HepG2 (cell line): ENCODE data around the gene FDXR. TPM values are rescaled to one million over a fixed set of nuclear protein-coding genes. Genes with fewer than 3 reads are reported as not detected.

Source experiments
- FOXA1 ChIP-seq, 2 experiments: fragments of 450-650 bp in 1 of 2; sonication (generic) in 1 of 2; formaldehyde crosslinking in 1 of 2; IDR thresholded peaks; 2 replicates each; pipeline versions ENCODE4 v1.4.0 to v1.6.1; 2016 to 2020; ENCODE audit warnings: missing genetic modification reagents in 1 of 2
- FOXK2 ChIP-seq: fragments of 450-650 bp; IDR thresholded peaks from 2 replicates; pipeline ENCODE4 v1.6.1; 2016
- HBP1 ChIP-seq: IDR thresholded peaks from 2 replicates; pipeline ENCODE4 v1.6.1; 2016; ENCODE audit warnings: low read depth, control low read depth
- HIVEP1 ChIP-seq: sonication (generic); formaldehyde crosslinking; IDR thresholded peaks from 2 replicates; pipeline ENCODE4 v1.4.0; 2020; ENCODE audit warnings: mild to moderate bottlenecking, missing genetic modification reagents
- MTERF4 ChIP-seq: sonication (generic); formaldehyde crosslinking; IDR thresholded peaks from 2 replicates; pipeline ENCODE4 v1.8.0; 2023; ENCODE audit warnings: mild to moderate bottlenecking, missing genetic modification reagents
- NCOA2 ChIP-seq: sonication (generic); formaldehyde crosslinking; IDR thresholded peaks from 2 replicates; pipeline ENCODE4 v1.8.0; 2022; ENCODE audit warnings: inconsistent platforms
- PCBP2 ChIP-seq: fragments of 200-400 bp; formaldehyde crosslinking; optimal IDR thresholded peaks from 2 replicates; pipeline ENCODE3; 2018; ENCODE audit warnings: low read length, low read depth; ENCODE audit not compliant: poor library complexity, severe bottlenecking
- SKI ChIP-seq: fragments of 450-650 bp; IDR thresholded peaks from one replicate; pipeline ENCODE4 v1.6.1; 2018; ENCODE audit warnings: mild to moderate bottlenecking; ENCODE audit not compliant: partially characterized antibody
- SMYD3 ChIP-seq: sonication (generic); formaldehyde crosslinking; IDR thresholded peaks from 2 replicates; pipeline ENCODE4 v1.8.1; 2023; ENCODE audit warnings: mild to moderate bottlenecking, missing genetic modification reagents
- SNAPC5 ChIP-seq: sonication (generic); formaldehyde crosslinking; IDR thresholded peaks from 2 replicates; pipeline ENCODE4 v1.8.1; 2023; ENCODE audit warnings: mild to moderate bottlenecking, missing genetic modification reagents, borderline replicate concordance
- SRF ChIP-seq: IDR thresholded peaks from 2 replicates; pipeline ENCODE4 v1.6.1; 2011; ENCODE audit warnings: mild to moderate bottlenecking, low read depth, low read length, moderate library complexity
- SUZ12 ChIP-seq: fragments of 150-350 bp; IDR thresholded peaks from 2 replicates; pipeline ENCODE4 v1.6.1; 2014; ENCODE audit warnings: low read depth, low read length
- TEAD3 ChIP-seq: optimal IDR thresholded peaks from 2 replicates; pipeline ENCODE3; 2016; ENCODE audit warnings: borderline replicate concordance
- ZFY ChIP-seq: sonication (generic); formaldehyde crosslinking; IDR thresholded peaks from 2 replicates; pipeline ENCODE4 v1.4.0; 2020; ENCODE audit warnings: missing genetic modification reagents
- ZNF17 ChIP-seq: sonication (generic); formaldehyde crosslinking; IDR thresholded peaks from 2 replicates; pipeline ENCODE4 v1.5.0; 2020; ENCODE audit warnings: mild to moderate bottlenecking, missing genetic modification reagents
- ZNF33B ChIP-seq: sonication (generic); formaldehyde crosslinking; IDR thresholded peaks from 2 replicates; pipeline ENCODE4 v1.5.1; 2020; ENCODE audit warnings: mild to moderate bottlenecking, missing genetic modification reagents
- ZNF383 ChIP-seq: sonication (generic); formaldehyde crosslinking; IDR thresholded peaks from 2 replicates; pipeline ENCODE4 v1.4.0; 2020; ENCODE audit warnings: missing genetic modification reagents, mild to moderate bottlenecking, borderline replicate concordance
- ZNF547 ChIP-seq: sonication (generic); formaldehyde crosslinking; IDR thresholded peaks from 2 replicates; pipeline ENCODE4 v1.5.1; 2020; ENCODE audit warnings: mild to moderate bottlenecking, missing genetic modification reagents
- ZNF644 ChIP-seq: IDR thresholded peaks from 2 replicates; pipeline ENCODE4 v1.6.1; 2016; ENCODE audit warnings: low read depth
- ZNF691 ChIP-seq: sonication (generic); formaldehyde crosslinking; IDR thresholded peaks from 2 replicates; pipeline ENCODE4 v1.4.0; 2020; ENCODE audit warnings: missing genetic modification reagents, low read depth, mild to moderate bottlenecking, borderline replicate concordance
- ZNF737 ChIP-seq: sonication (generic); formaldehyde crosslinking; IDR thresholded peaks from 2 replicates; pipeline ENCODE4 v1.5.0; 2020; ENCODE audit warnings: missing genetic modification reagents, mild to moderate bottlenecking, borderline replicate concordance
- ZNF839 ChIP-seq: sonication (generic); formaldehyde crosslinking; IDR thresholded peaks from 2 replicates; pipeline ENCODE4 v1.4.0; 2020; ENCODE audit warnings: missing genetic modification reagents, mild to moderate bottlenecking, borderline replicate concordance
- ZNF850 ChIP-seq: sonication (generic); formaldehyde crosslinking; conservative IDR thresholded peaks from 2 replicates; pipeline ENCODE4 v1.9.0; 2021; ENCODE audit warnings: mild to moderate bottlenecking, missing genetic modification reagents
- polyA plus RNA-seq, 8 experiments: library from polyadenylated mRNA; depleted of rRNA in 3 of 8; stranded (reverse) in 7 of 8; unstranded in 1 of 8; fragments of >200 nt; fragmentation: Illumina TruSeq in 4 of 8; extraction: Trizol in 4 of 8; gene quantifications; 2 replicates each; pipeline versions ENCODE4 v1.2.1 to v1.2.3, GENCODE V29; 2011 to 2016; ENCODE audit warnings: low read depth in 4 of 8, missing spikeins in 1 of 8, mixed read lengths in 1 of 8; ENCODE audit not compliant: insufficient read depth in 1 of 8
- total RNA-seq, 5 experiments: library from RNA; depleted of rRNA; stranded (reverse); fragments of >200 nt; fragmentation: Illumina TruSeq; extraction: Trizol; gene quantifications; 2 replicates each; pipeline ENCODE4 v1.2.3, GENCODE V29; 2016; ENCODE audit warnings: low read depth in 1 of 5
- TF ChIP-seq, protein P1 (sequence below): sonication (generic); formaldehyde crosslinking; IDR thresholded peaks from 2 replicates; pipeline ENCODE4 v1.5.1; 2020; ENCODE audit warnings: missing genetic modification reagents, mild to moderate bottlenecking, borderline replicate concordance

FDXR gene
- total and polyA plus RNA-seq, 2 of the 13 experiments (the other 11 are each of a cell fraction or from before 2014, with no cell fraction given): 23.4 to 116 TPM

DNA sequence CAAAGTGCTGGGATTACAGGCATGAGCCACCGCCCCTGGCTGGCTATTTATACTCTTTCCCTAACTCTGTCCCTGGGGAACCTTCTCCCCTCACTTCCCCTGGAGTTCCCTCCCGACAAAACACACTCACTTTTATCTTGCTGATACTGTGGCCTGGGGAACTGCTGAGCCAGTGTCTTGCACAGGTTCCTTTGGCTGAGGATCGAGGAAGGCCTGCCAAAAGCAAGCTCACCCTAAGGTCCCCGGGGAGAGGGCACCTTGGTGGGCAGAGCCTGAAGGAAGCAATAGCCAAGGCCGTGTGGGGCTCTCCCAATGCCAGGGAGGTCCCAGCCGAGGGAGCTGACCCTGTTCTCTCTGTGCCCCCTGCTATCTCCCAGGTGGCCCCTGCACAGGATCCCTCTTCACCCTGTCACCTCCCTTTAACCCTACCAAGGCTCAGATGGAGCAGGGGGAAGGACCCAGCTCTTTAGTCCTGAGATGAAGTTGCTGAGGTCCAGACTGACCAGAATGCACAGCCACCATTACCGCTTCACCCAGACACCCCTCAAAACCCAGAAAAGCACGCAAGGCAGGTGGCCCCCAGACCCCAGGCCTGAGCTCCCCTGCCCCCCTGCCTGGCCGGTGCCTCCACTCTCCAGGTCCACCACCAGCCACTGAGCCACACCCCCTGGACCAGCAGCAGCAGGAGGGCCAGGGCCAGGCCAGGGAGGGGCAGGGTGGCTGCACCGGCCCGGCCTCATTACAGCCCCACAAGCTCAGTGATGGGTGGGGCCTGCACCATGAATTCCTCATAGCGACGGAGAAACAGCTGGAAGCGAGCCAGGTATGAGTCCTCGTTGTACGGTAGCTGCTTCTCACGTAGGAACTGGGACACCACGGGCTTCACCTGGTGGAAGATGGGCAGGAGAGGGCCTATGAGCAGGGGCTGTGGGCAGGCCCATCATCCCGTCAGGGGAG lies 5.1 kb upstream of the FDXR start (continued):
- TF ChIP-seq ZNF644 (no peak), ZNF850 (CRISPR knock-in tag) (no peak), HIVEP1 (CRISPR knock-in tag) (0 out of 2 replicates have a peak, but pooled peaks have one; percentile 30), ZNF33B (CRISPR knock-in tag) (no peak), ZNF547 (CRISPR knock-in tag) (no peak), FOXK2 (no peak), FOXA1 (IDR thresholded peaks at IDR 0.05) (no peak), FOXA1 (CRISPR knock-in tag; IDR thresholded peaks at IDR 0.05) (no peak), ZFY (CRISPR knock-in tag) (no peak), HBP1 (CRISPR knock-in tag) (no peak), SMYD3 (CRISPR knock-in tag) (no peak), MTERF4 (no peak), SNAPC5 (no peak), ZNF17 (CRISPR knock-in tag) (peak; percentile 73; the same call in 1 of the 2 replicates), ZNF839 (CRISPR knock-in tag) (no peak), SRF (no peak), SKI (no peak), ZNF691 (no peak), PCBP2 (no peak), SUZ12 (no peak), NCOA2 (no peak), ZNF737 (CRISPR knock-in tag) (no peak), ZNF383 (CRISPR knock-in tag) (0 out of 2 replicates have a peak, but pooled peaks have one; percentile 26), TEAD3 (CRISPR knock-in tag) (peak; percentile 31)
- TF ChIP-seq, protein P1, sequence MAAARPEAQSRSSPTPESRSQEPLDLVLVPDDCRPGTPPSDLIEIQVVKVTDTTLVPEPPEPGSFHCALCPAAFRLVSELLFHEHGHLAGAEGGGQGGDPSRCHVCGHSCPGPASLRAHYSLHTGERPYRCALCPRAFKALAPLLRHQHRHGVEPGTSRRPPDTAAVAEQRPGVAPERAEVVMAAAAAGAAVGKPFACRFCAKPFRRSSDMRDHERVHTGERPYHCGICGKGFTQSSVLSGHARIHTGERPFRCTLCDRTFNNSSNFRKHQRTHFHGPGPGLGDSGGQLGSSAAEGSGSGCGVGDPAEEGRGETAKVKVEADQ (CRISPR knock-in tag): 0 out of 2 replicates have a peak, but pooled peaks have one; percentile 2
